ENCODE measurements around the gene ALKBH4. TPM values are rescaled to one million over a fixed set of nuclear protein-coding genes. Genes with fewer than 3 reads are reported as not detected.

The ALKBH4 gene
- total RNA-seq, 1 donor from 2014 or later, result 8.9 TPM

- Mint-ChIP-seq H3K27ac (no peak overlapping the region), H3K4me1 (ENCODE audit: low read depth) (no peaks in the 10 kb centered on the region), H3K27me3 (ENCODE audit: low read depth) (no peaks in the 10 kb centered on the region), H3K4me3 (ENCODE audit: low read depth) (no peak overlapping the region), H3K9me3 (no peaks in the 10 kb centered on the region), H3K36me3 (ENCODE audit: low read depth) (peaks cover 15% of the 10 kb centered on the region)
- intact Hi-C loops (cut with micrococcal nuclease), result no loop called here
- no peak for DNase-seq (ENCODE audit: low spot score)
These were observed 7.7 kb upstream of the ALKBH4 start for GRCh38 chr7:102472126-102473041.

GRCh38 chr7:102471791-102472125 is 7.1 kb upstream of the ALKBH4 start:
- Mint-ChIP-seq H3K9me3 (no peaks in the 10 kb centered on the region), H3K27me3 (ENCODE audit: low read depth) (no peaks in the 10 kb centered on the region), H3K4me3 (ENCODE audit: low read depth) (no peak overlapping the region), H3K27ac (no peak overlapping the region), H3K4me1 (ENCODE audit: low read depth) (peaks cover 2% of the 10 kb centered on the region), H3K36me3 (ENCODE audit: low read depth) (peaks cover 15% of the 10 kb centered on the region)
- no peak for DNase-seq (ENCODE audit: low spot score)
- intact Hi-C loops (cut with micrococcal nuclease), result no loop called here

DNA sequence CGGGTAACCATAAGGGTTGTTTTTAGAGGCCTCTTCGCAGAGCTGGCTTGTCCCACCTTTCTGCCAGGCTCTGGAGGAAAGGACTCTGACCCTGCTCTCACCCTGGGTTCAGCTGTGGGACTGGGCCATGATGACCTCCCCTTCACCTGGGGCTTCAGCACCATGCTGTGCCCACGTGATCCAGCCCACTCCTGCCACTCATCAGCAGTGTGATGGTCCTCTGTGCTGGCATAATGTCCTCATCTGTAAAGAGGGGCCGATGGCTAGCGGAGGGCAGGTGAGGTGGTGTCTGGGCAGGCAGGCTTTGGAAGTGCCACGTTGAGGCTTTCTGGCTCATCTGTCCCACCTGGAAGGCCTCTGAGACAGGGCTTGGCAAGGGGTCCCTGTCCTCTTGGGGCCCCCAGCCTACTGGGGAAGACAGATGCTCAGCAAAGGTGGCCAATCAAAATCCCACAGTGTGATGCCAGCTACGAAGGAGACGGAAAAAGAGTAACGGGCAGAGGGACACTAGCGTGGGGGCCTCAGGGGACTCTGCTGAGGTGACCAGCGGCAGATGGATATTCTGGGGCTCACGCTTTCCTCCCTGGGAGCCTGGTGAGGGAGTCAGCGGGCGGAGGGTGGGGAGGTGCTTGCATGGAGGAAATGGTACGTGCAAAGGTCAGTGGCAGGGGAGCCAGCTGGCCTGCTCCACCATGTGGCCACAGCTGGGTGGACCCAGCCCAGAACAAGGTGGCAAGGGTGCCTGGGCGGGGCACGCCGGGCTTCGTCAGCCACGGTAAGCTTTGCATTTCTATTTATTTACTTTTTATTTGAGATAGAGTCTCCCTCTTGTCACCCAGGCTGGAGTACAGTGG is 5.5 kb upstream of the ALKBH4 start:
- Mint-ChIP-seq H3K36me3 (ENCODE audit: low read depth) (peaks cover 15% of the 10 kb centered on the region), H3K4me3 (ENCODE audit: low read depth) (no peak overlapping the region), H3K27me3 (ENCODE audit: low read depth) (no peaks in the 10 kb centered on the region), H3K4me1 (ENCODE audit: low read depth) (peaks cover 12% of the 10 kb centered on the region), H3K27ac (no peak overlapping the region), H3K9me3 (no peaks in the 10 kb centered on the region)
- intact Hi-C loops (cut with micrococcal nuclease), result no loop called here
- no peak for DNase-seq (ENCODE audit: low spot score)

DNA sequence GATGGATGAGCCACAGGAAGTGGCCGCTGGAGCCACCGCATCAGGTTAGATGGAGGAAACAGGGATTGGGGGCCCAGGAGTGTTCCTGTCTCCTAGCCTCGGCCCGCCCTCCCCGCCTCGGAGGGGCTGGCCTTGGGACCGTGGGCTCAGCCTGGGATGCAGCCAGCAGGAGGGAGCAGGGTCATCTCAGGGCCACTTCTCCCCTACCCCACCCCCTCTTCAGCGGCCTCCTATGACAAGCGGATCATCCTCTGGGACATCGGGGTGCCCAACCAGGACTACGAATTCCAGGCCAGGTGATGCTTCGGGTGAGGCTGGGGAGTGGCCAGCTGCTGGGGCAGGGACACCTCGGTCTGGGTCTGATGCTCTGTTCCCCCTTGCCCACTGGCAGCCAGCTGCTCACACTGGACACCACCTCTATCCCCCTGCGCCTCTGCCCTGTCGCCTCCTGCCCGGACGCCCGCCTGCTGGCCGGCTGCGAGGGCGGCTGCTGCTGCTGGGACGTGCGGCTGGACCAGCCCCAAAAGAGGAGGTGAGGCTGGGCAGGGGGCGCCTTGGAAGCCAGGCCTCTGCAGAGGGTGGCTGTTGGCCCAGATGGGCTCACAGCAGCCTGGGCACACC is 4.8 kb upstream of the ALKBH4 start:
- Mint-ChIP-seq H3K27ac (no peak overlapping the region), H3K36me3 (ENCODE audit: low read depth) (peaks cover 15% of the 10 kb centered on the region), H3K4me3 (ENCODE audit: low read depth) (no peak overlapping the region), H3K27me3 (ENCODE audit: low read depth) (no peaks in the 10 kb centered on the region), H3K4me1 (ENCODE audit: low read depth) (peaks cover 12% of the 10 kb centered on the region), H3K9me3 (no peaks in the 10 kb centered on the region)
- intact Hi-C loops (cut with micrococcal nuclease), result no loop called here
- DNase-seq (ENCODE audit: low spot score), result no peak

- H3K36me3 Mint-ChIP-seq (ENCODE audit: low read depth), result peaks cover 15% of the 10 kb centered on the region
- H3K4me3 Mint-ChIP-seq (ENCODE audit: low read depth), result no peak overlapping the region
- H3K9me3 Mint-ChIP-seq, result no peaks in the 10 kb centered on the region
- no peaks in the 10 kb centered on the region for H3K27me3 Mint-ChIP-seq (ENCODE audit: low read depth)
- DNase-seq (ENCODE audit: low spot score), result no peak
- no peak overlapping the region for H3K27ac Mint-ChIP-seq
- intact Hi-C loops (cut with micrococcal nuclease), result no loop called here
- peaks cover 18% of the 10 kb centered on the region for H3K4me1 Mint-ChIP-seq (ENCODE audit: low read depth)
These were observed 4.1 kb upstream of the ALKBH4 start for GRCh38 chr7:102468478-102469350.

DNA sequence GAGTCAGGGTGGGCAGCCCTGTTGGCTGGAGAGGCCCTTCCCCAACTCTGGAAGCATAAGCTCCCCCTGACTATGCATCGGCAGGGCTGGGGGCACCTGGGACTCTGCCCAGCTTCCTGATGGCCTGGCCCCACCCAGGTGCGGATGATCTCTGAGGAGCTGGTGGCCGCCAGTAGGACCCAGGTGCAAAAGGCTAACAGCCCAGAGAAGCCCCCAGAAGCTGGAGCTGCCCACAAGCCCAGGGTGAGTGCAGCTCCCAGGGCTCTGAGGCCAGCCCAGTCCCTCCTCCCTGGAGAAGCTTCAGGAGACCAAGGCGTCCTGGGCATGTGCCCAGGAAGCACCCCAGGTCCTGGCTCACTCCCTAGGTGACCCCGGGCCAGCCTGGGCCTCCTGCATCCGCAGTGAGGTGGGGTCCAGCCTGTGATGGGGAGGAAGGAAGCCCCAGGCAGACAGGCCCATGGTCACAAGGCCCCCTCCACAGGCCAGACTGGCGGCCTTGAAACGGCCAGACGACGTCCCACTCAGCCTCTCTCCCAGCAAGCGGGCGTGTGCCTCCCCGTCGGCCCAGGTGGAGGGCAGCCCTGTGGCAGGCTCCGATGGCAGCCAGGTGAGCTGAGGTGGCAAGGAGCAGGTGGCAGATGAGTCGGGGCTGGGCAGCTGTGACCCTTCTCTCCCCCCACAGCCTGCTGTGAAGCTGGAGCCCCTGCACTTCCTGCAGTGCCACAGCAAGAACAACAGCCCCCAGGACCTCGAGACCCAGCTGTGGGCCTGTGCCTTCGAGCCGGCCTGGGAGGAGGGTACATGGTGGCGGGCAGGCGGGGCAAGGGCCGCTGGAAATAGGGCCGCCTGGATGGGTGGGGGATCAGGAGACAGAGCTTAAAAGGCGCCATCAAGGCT is 3.2 kb upstream of the ALKBH4 start:
- intact Hi-C loops (cut with micrococcal nuclease), result no loop called here
- Mint-ChIP-seq H3K4me3 (ENCODE audit: low read depth) (no peak overlapping the region), H3K27ac (no peak overlapping the region)

GRCh38 chr7:102466097-102466496 is 1.4 kb upstream of the ALKBH4 start:
- intact Hi-C loops (cut with micrococcal nuclease), result no loop called here
- peak overlapping the region; percentile 90 for H3K4me3 Mint-ChIP-seq (ENCODE audit: low read depth)
- no peak overlapping the region for H3K27ac Mint-ChIP-seq
- no peaks in the 10 kb centered on the region for H3K27me3 Mint-ChIP-seq (ENCODE audit: low read depth)
- peaks cover 4% of the 10 kb centered on the region for H3K36me3 Mint-ChIP-seq (ENCODE audit: low read depth)
- peaks cover 21% of the 10 kb centered on the region for H3K4me1 Mint-ChIP-seq (ENCODE audit: low read depth)
- DNase-seq (ENCODE audit: low spot score), result no peak
- H3K9me3 Mint-ChIP-seq, result no peaks in the 10 kb centered on the region

More for the DNA sequence above, 3.2 kb upstream of the ALKBH4 start:
- Mint-ChIP-seq H3K4me1 (ENCODE audit: low read depth) (peaks cover 20% of the 10 kb centered on the region), H3K27me3 (ENCODE audit: low read depth) (no peaks in the 10 kb centered on the region), H3K9me3 (no peaks in the 10 kb centered on the region), H3K36me3 (ENCODE audit: low read depth) (peaks cover 15% of the 10 kb centered on the region)
- no peak for DNase-seq (ENCODE audit: low spot score)

GRCh38 chr7:102463841-102464576 is 654 bp downstream of the ALKBH4 start:
- Mint-ChIP-seq H3K36me3 (ENCODE audit: low read depth) (peaks cover 11% of the 10 kb centered on the region), H3K4me3 (ENCODE audit: low read depth) (peak overlapping the region; percentile 90), H3K27me3 (ENCODE audit: low read depth) (no peaks in the 10 kb centered on the region), H3K27ac (peak overlapping the region; percentile 83), H3K9me3 (no peaks in the 10 kb centered on the region), H3K4me1 (ENCODE audit: low read depth) (peaks cover 21% of the 10 kb centered on the region)
- DNase-seq (ENCODE audit: low spot score), result no peak
- intact Hi-C loops (cut with micrococcal nuclease), result loop anchor here (1.0 to 5.0 kb wide), 3 partner anchors 31 to 67 kb away; partner anchors contain the start of genes ORAI2 and PRKRIP1

- H3K27me3 Mint-ChIP-seq (ENCODE audit: low read depth), result no peaks in the 10 kb centered on the region
- H3K9me3 Mint-ChIP-seq, result no peaks in the 10 kb centered on the region
- no peak overlapping the region for H3K27ac Mint-ChIP-seq
- intact Hi-C loops (cut with micrococcal nuclease), result loop anchor here (5.0 kb wide), 1 partner anchor 63 kb away; the partner anchor contains the start of gene PRKRIP1
- H3K4me3 Mint-ChIP-seq (ENCODE audit: low read depth), result no peak overlapping the region
- no peak for DNase-seq (ENCODE audit: low spot score)
- peaks cover 21% of the 10 kb centered on the region for H3K36me3 Mint-ChIP-seq (ENCODE audit: low read depth)
- H3K4me1 Mint-ChIP-seq (ENCODE audit: low read depth), result peaks cover 11% of the 10 kb centered on the region
These were observed 4.2 kb downstream of the ALKBH4 start for GRCh38 chr7:102460467-102460866.

DNA sequence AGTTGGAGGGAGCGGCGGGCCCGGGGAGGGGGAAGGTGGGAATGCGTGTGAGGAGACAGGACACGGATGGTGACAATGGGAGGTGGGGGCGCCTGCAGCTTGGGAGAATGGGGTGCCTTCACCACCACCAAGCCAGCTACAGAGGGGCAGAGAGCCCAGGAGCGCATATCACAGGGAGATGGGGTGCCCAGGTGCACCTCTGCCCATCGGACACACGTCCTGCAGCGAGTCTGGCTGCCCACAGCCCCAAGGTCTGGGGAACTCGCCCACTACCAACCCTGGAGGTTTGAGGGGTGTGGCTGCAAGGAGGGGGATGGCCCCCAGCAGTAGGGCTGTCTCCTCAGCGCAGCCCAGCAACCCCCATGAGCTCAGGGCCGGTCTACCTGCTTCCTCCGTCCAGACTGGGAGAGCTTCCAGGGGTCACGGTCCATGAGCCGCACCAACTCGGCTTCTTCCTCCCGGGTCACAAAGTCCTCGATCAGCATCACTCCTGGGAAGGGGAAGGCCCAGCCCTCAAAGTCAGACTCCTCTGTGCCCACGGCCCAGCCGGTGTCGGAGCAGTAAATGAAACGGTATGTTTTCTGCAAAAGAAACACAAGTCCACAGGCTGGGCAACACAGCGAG is 5.3 kb downstream of the ALKBH4 start:
- intact Hi-C loops (cut with micrococcal nuclease), result no loop called here
- H3K27ac Mint-ChIP-seq, result no peak overlapping the region
- no peak overlapping the region for H3K4me3 Mint-ChIP-seq (ENCODE audit: low read depth)
- peaks cover 8% of the 10 kb centered on the region for H3K4me1 Mint-ChIP-seq (ENCODE audit: low read depth)
- no peaks in the 10 kb centered on the region for H3K9me3 Mint-ChIP-seq
- peaks cover 21% of the 10 kb centered on the region for H3K36me3 Mint-ChIP-seq (ENCODE audit: low read depth)
- no peak for DNase-seq (ENCODE audit: low spot score)
- no peaks in the 10 kb centered on the region for H3K27me3 Mint-ChIP-seq (ENCODE audit: low read depth)
